ENCODE results near the gene UGT1A10.

Gene UGT1A10

GRCh38 chr2:233672886-233673285 is 36.6 kb downstream of the UGT1A10 start:
- no peak for DNase-seq (ENCODE audit: low spot score)
- TF ChIP-seq CTCF (IDR thresholded peaks at IDR 0.05; ENCODE audit: extremely low read depth, insufficient read depth, missing control alignments), result no peak
- in situ Hi-C loops (cut with MboI; ENCODE audit: low pct_unique_long_range_greater_than_20kb, low sequenced_read_pairs, unreplicated experiment), result no loop called here

GRCh38 chr2:233673896-233674295 is 37.6 kb downstream of the UGT1A10 start:
- no peak for DNase-seq (ENCODE audit: low spot score)

GRCh38 chr2:233674314-233674713 is 38.1 kb downstream of the UGT1A10 start:
- TF ChIP-seq CTCF (IDR thresholded peaks at IDR 0.05; ENCODE audit: extremely low read depth, insufficient read depth, missing control alignments), result peak; percentile 28
- in situ Hi-C loops (cut with MboI; ENCODE audit: low pct_unique_long_range_greater_than_20kb, low sequenced_read_pairs, unreplicated experiment), result no loop called here
- DNase-seq (ENCODE audit: low spot score), result no peak

More at GRCh38 chr2:233673896-233674295, 37.6 kb downstream of the UGT1A10 start:
- in situ Hi-C loops (cut with MboI; ENCODE audit: low pct_unique_long_range_greater_than_20kb, low sequenced_read_pairs, unreplicated experiment), result no loop called here
- TF ChIP-seq CTCF (IDR thresholded peaks at IDR 0.05; ENCODE audit: extremely low read depth, insufficient read depth, missing control alignments), result no peak

GRCh38 chr2:233674995-233675394 is 38.7 kb downstream of the UGT1A10 start:
- in situ Hi-C loops (cut with MboI; ENCODE audit: low pct_unique_long_range_greater_than_20kb, low sequenced_read_pairs, unreplicated experiment), result no loop called here
- no peak for DNase-seq (ENCODE audit: low spot score)
- no peak for TF ChIP-seq CTCF (IDR thresholded peaks at IDR 0.05; ENCODE audit: extremely low read depth, insufficient read depth, missing control alignments)

GRCh38 chr2:233676046-233676445 is 39.8 kb downstream of the UGT1A10 start:
- in situ Hi-C loops (cut with MboI; ENCODE audit: low pct_unique_long_range_greater_than_20kb, low sequenced_read_pairs, unreplicated experiment), result no loop called here
- DNase-seq (ENCODE audit: low spot score), result no peak
- no peak for TF ChIP-seq CTCF (IDR thresholded peaks at IDR 0.05; ENCODE audit: extremely low read depth, insufficient read depth, missing control alignments)

GRCh38 chr2:233679196-233679595 is 42.9 kb downstream of the UGT1A10 start:
- DNase-seq (ENCODE audit: low spot score), result no peak
- in situ Hi-C loops (cut with MboI; ENCODE audit: low pct_unique_long_range_greater_than_20kb, low sequenced_read_pairs, unreplicated experiment), result no loop called here
- no peak for TF ChIP-seq CTCF (IDR thresholded peaks at IDR 0.05; ENCODE audit: extremely low read depth, insufficient read depth, missing control alignments)

Data from GM13977 (cell line).